ENCODE results near the gene CEP250.
"Not testable (repeated sequence)": the region's sequence is repeated elsewhere in the genome, so short reads cannot be mapped to it uniquely, and the experiment has no call there.

DNA sequence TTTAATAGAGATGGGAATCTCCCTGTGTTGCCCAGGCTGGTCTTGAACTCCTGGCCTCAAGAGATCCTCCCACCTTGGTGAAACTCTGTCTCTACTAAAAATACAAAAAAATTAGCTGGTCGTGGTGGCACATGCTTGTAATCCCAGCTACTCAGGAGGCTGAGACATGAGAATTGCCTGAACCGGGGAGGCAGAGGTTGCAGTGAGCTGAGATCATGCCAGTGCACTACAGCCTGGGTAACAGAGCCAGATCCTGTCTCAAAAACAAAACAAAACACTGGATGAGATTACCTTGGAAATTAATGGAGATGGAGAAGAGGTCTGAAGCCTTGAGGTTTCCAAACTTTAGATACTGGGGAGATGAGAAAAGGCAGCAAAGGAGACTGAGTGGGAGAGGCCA, 2.1 kb downstream of the CEP250 start:
- TF ChIP-seq, protein P1, sequence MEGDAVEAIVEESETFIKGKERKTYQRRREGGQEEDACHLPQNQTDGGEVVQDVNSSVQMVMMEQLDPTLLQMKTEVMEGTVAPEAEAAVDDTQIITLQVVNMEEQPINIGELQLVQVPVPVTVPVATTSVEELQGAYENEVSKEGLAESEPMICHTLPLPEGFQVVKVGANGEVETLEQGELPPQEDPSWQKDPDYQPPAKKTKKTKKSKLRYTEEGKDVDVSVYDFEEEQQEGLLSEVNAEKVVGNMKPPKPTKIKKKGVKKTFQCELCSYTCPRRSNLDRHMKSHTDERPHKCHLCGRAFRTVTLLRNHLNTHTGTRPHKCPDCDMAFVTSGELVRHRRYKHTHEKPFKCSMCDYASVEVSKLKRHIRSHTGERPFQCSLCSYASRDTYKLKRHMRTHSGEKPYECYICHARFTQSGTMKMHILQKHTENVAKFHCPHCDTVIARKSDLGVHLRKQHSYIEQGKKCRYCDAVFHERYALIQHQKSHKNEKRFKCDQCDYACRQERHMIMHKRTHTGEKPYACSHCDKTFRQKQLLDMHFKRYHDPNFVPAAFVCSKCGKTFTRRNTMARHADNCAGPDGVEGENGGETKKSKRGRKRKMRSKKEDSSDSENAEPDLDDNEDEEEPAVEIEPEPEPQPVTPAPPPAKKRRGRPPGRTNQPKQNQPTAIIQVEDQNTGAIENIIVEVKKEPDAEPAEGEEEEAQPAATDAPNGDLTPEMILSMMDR (conservative IDR thresholded peaks at IDR 0.05; ENCODE audit: low read depth, low read length) = not testable (repeated sequence)
- not testable (repeated sequence) for TF ChIP-seq EZH2phosphoT487 (IDR thresholded peaks at IDR 0.05; ENCODE audit: borderline replicate concordance, low read length); EZH2 (IDR thresholded peaks at IDR 0.05; ENCODE audit: low read length, unreplicated experiment)
